GM23338 (cell line): ENCODE measurements around the gene LMBRD1.

Source experiments
- EZH2phosphoT487 ChIP-seq: fragments of 200-600 bp; sonication (generic); IDR thresholded peaks from one replicate; pipeline ENCODE4 v1.8.1; 2018; ENCODE audit warnings: antibody characterized with exemption; ENCODE audit not compliant: unreplicated experiment
- NANOG ChIP-seq: IDR thresholded peaks from 2 replicates; pipeline ENCODE4 v1.6.1; 2016; ENCODE audit warnings: antibody characterized with exemption, borderline replicate concordance
- TF ChIP-seq, protein P1 (sequence below), 2 experiments: fragments of 200-600 bp in 1 of 2; sonication (generic) in 1 of 2; conservative IDR thresholded peaks; 2 replicates each; pipeline versions ENCODE4 v1.5.1 to v1.6.1; 2016 to 2017; ENCODE audit warnings: antibody characterized with exemption in 2 of 2, low read depth in 2 of 2, mild to moderate bottlenecking in 2 of 2, moderate library complexity in 1 of 2

GRCh38 chr6:69696273-69696672 is 100.5 kb downstream of the LMBRD1 start:
- TF ChIP-seq, protein P1, sequence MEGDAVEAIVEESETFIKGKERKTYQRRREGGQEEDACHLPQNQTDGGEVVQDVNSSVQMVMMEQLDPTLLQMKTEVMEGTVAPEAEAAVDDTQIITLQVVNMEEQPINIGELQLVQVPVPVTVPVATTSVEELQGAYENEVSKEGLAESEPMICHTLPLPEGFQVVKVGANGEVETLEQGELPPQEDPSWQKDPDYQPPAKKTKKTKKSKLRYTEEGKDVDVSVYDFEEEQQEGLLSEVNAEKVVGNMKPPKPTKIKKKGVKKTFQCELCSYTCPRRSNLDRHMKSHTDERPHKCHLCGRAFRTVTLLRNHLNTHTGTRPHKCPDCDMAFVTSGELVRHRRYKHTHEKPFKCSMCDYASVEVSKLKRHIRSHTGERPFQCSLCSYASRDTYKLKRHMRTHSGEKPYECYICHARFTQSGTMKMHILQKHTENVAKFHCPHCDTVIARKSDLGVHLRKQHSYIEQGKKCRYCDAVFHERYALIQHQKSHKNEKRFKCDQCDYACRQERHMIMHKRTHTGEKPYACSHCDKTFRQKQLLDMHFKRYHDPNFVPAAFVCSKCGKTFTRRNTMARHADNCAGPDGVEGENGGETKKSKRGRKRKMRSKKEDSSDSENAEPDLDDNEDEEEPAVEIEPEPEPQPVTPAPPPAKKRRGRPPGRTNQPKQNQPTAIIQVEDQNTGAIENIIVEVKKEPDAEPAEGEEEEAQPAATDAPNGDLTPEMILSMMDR (conservative IDR thresholded peaks at IDR 0.05; ENCODE audit: low read depth in 2 of 2) = no peak
- no peak for TF ChIP-seq EZH2phosphoT487
- TF ChIP-seq NANOG = no peak
